ENCODE results near the gene ABCC1. TPM values are rescaled to one million over a fixed set of nuclear protein-coding genes. Genes with fewer than 3 reads are reported as not detected.

ABCC1 gene
- total RNA-seq, 1 donor from 2014 or later = 9.9 TPM

DNA sequence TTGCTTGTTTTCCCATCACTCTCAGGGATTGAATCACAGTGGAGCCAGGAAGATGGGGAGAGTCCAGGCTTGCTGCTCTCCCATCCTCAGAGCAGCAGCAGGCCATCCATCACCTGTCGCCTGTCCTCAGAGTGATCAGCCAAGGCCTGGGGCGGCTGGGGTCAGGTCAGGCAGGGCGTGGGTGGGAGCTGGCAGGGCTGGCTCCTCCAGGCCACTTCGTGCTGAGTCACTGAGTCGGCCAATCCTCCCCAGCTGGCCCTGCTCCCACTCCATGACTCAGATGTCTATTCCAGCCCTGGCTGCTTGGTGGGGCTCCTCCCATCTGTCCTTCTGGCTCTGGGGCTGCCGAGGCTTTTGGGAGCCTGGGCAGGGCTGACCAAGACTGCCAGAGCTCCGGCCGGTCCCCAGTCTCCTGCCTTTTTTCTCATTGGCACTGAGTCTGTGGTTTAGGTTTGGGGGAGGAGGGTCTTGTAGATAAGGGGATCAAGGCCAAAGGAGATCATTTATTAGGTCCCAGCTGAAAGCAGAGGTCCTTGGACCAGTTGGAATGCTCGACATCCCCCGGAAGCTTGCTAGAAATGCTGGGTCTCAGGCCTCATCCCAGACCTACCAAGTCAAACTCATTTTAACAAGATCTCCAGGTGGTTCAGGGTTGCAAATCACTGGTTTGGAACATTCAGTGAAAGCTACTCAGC is 72.7 kb downstream of the ABCC1 start:
- no peaks in the 10 kb centered on the region for H3K9me3 ChIP-seq (ENCODE audit: control insufficient read depth in 3 of 3, low read length in 3 of 3)
- H3K4me3 ChIP-seq (ENCODE audit: low read length in 3 of 3) = peak overlapping the region in 2 of 3 donors; percentile 22 to 46
- peaks cover 3 to 22% (median 11%) of the 10 kb centered on the region in 3 donors for H3K36me3 ChIP-seq (ENCODE audit: control insufficient read depth in 3 of 3, insufficient read depth in 3 of 3, low read length in 3 of 3)
- H3K27ac ChIP-seq (ENCODE audit: low read depth, low read length) = peak overlapping the region; percentile 91
- H3K4me1 ChIP-seq (ENCODE audit: control insufficient read depth in 3 of 3, insufficient read depth in 3 of 3, low read length in 3 of 3) = peaks cover 20 to 57% (median 40%) of the 10 kb centered on the region in 3 donors
- H3K9ac ChIP-seq (ENCODE audit: low read depth in 1 of 3, low read length in 3 of 3) = peak overlapping the region; percentile 78 to 81 (median 81)
- H3K27me3 ChIP-seq (ENCODE audit: control insufficient read depth in 3 of 3, insufficient read depth in 3 of 3, low read length in 3 of 3) = no peaks in the 10 kb centered on the region

DNA sequence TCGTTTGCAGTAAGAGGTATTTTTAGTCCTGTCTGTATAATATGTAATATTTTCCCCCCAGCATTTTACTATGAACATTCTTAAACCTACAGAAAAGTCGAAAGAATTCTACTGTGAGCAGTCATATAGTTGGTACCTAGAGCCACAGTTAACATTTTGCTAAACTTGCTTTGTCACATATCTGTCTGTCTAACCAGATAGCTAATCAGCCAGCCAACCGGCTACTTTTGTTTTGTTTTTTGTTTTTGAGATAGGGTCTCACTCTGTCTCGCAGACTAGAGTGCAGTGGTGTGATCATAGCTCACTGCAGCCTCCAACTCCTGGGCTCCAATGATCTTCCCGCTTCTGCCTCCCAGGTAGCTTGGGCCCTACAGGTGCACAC is 73.3 kb downstream of the ABCC1 start:
- H3K4me1 ChIP-seq (ENCODE audit: control insufficient read depth in 3 of 3, insufficient read depth in 3 of 3, low read length in 3 of 3) = peaks cover 23 to 60% (median 42%) of the 10 kb centered on the region in 3 donors
- H3K27me3 ChIP-seq (ENCODE audit: control insufficient read depth in 3 of 3, insufficient read depth in 3 of 3, low read length in 3 of 3) = no peaks in the 10 kb centered on the region
- H3K9ac ChIP-seq (ENCODE audit: low read depth in 1 of 3, low read length in 3 of 3) = peak overlapping the region; percentile 78 to 81 (median 81)
- peak overlapping the region; percentile 91 for H3K27ac ChIP-seq (ENCODE audit: low read depth, low read length)
- H3K9me3 ChIP-seq (ENCODE audit: control insufficient read depth in 3 of 3, low read length in 3 of 3) = no peaks in the 10 kb centered on the region
- peaks cover 3 to 21% (median 11%) of the 10 kb centered on the region in 3 donors for H3K36me3 ChIP-seq (ENCODE audit: control insufficient read depth in 3 of 3, insufficient read depth in 3 of 3, low read length in 3 of 3)
- peak overlapping the region in 1 of 3 donors; percentile 22 for H3K4me3 ChIP-seq (ENCODE audit: low read length in 3 of 3)

GRCh38 chr16:16025214-16025968 is 76.0 kb downstream of the ABCC1 start:
- H3K9me3 ChIP-seq (ENCODE audit: control insufficient read depth in 3 of 3, low read length in 3 of 3) = no peaks in the 10 kb centered on the region
- H3K36me3 ChIP-seq (ENCODE audit: control insufficient read depth in 3 of 3, insufficient read depth in 3 of 3, low read length in 3 of 3) = peaks cover 0 to 7% (median 0%) of the 10 kb centered on the region in 3 donors
- H3K4me1 ChIP-seq (ENCODE audit: control insufficient read depth in 3 of 3, insufficient read depth in 3 of 3, low read length in 3 of 3) = peaks cover 30 to 65% (median 48%) of the 10 kb centered on the region in 3 donors
- H3K27ac ChIP-seq (ENCODE audit: low read depth, low read length) = peak overlapping the region; percentile 51
- H3K9ac ChIP-seq (ENCODE audit: low read depth in 1 of 3, low read length in 3 of 3) = peak overlapping the region in 1 of 3 donors; percentile 19
- no peaks in the 10 kb centered on the region for H3K27me3 ChIP-seq (ENCODE audit: control insufficient read depth in 3 of 3, insufficient read depth in 3 of 3, low read length in 3 of 3)
- no peak overlapping the region for H3K4me3 ChIP-seq (ENCODE audit: low read length in 3 of 3)

DNA sequence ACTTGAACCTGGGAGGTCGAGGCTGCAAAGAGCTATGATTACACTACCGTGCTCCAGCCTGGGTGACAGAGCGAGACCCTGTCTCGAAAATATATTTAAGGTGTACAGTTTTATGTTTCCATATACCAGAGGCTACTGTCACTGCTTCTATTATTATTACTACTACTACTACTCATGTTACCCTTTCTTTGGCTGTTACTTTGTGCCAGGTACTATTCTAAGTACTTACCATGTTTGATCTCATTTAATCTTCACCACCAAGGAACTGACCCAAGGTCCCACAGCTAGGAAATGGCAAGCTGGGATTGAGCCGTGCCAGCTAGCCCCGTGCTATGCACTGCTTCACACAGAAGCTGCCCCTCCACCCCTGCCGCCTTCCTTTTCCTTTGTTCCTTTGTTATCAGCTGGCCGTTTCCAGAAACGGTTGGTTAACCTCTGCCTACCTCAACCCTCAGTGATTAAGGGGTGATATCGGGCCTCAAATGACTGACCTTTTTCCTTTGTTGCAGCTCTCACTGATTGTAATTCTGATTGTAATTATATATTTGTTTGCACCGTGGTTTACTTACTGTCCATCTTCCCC is 78.4 kb downstream of the ABCC1 start:
- no peaks in the 10 kb centered on the region for H3K9me3 ChIP-seq (ENCODE audit: control insufficient read depth in 3 of 3, low read length in 3 of 3)
- peaks cover 11 to 41% (median 27%) of the 10 kb centered on the region in 3 donors for H3K4me1 ChIP-seq (ENCODE audit: control insufficient read depth in 3 of 3, insufficient read depth in 3 of 3, low read length in 3 of 3)
- H3K4me3 ChIP-seq (ENCODE audit: low read length in 3 of 3) = no peak overlapping the region
- no peaks in the 10 kb centered on the region for H3K27me3 ChIP-seq (ENCODE audit: control insufficient read depth in 3 of 3, insufficient read depth in 3 of 3, low read length in 3 of 3)
- H3K27ac ChIP-seq (ENCODE audit: low read depth, low read length) = peak overlapping the region; percentile 1
- peaks cover 3 to 6% (median 4%) of the 10 kb centered on the region in 3 donors for H3K36me3 ChIP-seq (ENCODE audit: control insufficient read depth in 3 of 3, insufficient read depth in 3 of 3, low read length in 3 of 3)
- H3K9ac ChIP-seq (ENCODE audit: low read depth in 1 of 3, low read length in 3 of 3) = peak overlapping the region in 1 of 3 donors; percentile 45

DNA sequence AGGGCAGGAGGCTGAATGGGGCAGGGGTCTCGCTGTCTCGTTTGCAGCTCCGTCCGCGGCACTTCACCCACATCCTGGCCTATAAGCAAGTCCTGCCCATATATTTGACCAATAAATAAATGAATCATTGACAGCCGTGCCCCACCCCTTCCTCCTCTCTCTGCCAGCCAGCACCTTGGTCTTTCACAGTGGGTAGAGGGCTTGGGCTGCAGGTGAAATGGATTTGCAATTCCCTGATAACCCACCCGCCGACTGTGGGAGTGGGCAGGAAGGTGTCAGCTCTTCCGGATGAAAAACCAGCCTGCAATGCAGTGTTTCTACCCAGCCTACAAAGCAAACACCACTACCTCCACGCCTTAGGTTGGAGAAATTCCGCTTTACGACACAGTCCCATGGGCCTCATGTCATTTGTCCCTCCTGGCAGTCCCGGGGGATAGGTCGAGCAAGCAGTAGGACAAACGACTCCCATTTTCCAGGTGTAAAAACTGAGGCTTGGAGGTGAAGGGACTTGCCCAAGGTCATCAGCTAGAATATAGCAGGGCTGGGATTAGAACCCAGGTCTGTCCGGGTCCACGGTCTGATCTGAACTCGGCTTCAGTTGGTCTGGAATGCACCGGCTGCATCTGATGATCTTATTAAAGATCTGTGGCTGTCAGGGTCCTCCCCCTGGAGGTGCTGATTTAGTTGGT is 79.0 kb downstream of the ABCC1 start:
- Histone ChIP-seq H3K9me3 (ENCODE audit: control insufficient read depth in 3 of 3, low read length in 3 of 3) (no peaks in the 10 kb centered on the region), H3K27ac (ENCODE audit: low read depth, low read length) (no peak overlapping the region), H3K9ac (ENCODE audit: low read depth in 1 of 3, low read length in 3 of 3) (peak overlapping the region in 1 of 3 donors; percentile 45), H3K36me3 (ENCODE audit: control insufficient read depth in 3 of 3, insufficient read depth in 3 of 3, low read length in 3 of 3) (peaks cover 7 to 9% (median 8%) of the 10 kb centered on the region in 3 donors), H3K27me3 (ENCODE audit: control insufficient read depth in 3 of 3, insufficient read depth in 3 of 3, low read length in 3 of 3) (no peaks in the 10 kb centered on the region), H3K4me1 (ENCODE audit: control insufficient read depth in 3 of 3, insufficient read depth in 3 of 3, low read length in 3 of 3) (peaks cover 10 to 35% (median 22%) of the 10 kb centered on the region in 3 donors), H3K4me3 (ENCODE audit: low read length in 3 of 3) (no peak overlapping the region)

DNA sequence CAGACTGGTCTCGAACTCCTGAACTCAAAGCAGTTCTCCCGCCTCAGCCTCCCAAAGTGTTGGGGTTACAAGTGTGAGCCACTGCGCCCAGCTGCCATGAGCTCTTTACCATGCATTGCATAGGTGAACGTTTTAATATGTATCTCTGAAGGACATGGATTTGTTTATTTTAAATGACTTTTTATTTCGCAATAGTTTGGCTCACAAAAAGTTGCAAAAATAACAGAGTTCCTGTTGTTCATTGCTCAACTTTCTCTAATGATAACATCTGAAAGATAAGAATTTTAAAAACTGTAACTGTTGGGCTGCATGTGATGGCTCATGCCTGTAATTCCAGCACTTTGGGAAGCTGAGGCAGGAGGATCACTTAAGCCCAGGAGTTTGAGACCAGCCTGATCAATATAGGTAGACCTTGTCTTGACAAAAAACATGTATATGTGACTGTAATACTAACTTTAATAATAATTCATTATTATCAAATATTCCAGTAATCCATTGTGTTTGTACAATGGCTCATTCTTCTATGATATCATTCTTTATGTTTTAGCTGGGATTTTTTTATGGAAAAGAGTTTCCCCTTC is 80.1 kb downstream of the ABCC1 start:
- Histone ChIP-seq H3K9ac (ENCODE audit: low read depth in 1 of 3, low read length in 3 of 3) (no peak overlapping the region), H3K27me3 (ENCODE audit: control insufficient read depth in 3 of 3, insufficient read depth in 3 of 3, low read length in 3 of 3) (no peaks in the 10 kb centered on the region), H3K36me3 (ENCODE audit: control insufficient read depth in 3 of 3, insufficient read depth in 3 of 3, low read length in 3 of 3) (peaks cover 7 to 8% (median 8%) of the 10 kb centered on the region in 3 donors), H3K9me3 (ENCODE audit: control insufficient read depth in 3 of 3, low read length in 3 of 3) (no peaks in the 10 kb centered on the region), H3K4me1 (ENCODE audit: control insufficient read depth in 3 of 3, insufficient read depth in 3 of 3, low read length in 3 of 3) (peaks cover 10 to 32% (median 20%) of the 10 kb centered on the region in 3 donors), H3K4me3 (ENCODE audit: low read length in 3 of 3) (no peak overlapping the region), H3K27ac (ENCODE audit: low read depth, low read length) (no peak overlapping the region)

GRCh38 chr16:16030449-16030848 is 81.0 kb downstream of the ABCC1 start:
- H3K27ac ChIP-seq (ENCODE audit: low read depth, low read length) = no peak overlapping the region
- no peaks in the 10 kb centered on the region for H3K9me3 ChIP-seq (ENCODE audit: control insufficient read depth in 3 of 3, low read length in 3 of 3)
- H3K9ac ChIP-seq (ENCODE audit: low read depth in 1 of 3, low read length in 3 of 3) = no peak overlapping the region
- H3K27me3 ChIP-seq (ENCODE audit: control insufficient read depth in 3 of 3, insufficient read depth in 3 of 3, low read length in 3 of 3) = no peaks in the 10 kb centered on the region
- peaks cover 10 to 26% (median 17%) of the 10 kb centered on the region in 3 donors for H3K4me1 ChIP-seq (ENCODE audit: control insufficient read depth in 3 of 3, insufficient read depth in 3 of 3, low read length in 3 of 3)
- H3K4me3 ChIP-seq (ENCODE audit: low read length in 3 of 3) = no peak overlapping the region
- peaks cover 9 to 11% (median 10%) of the 10 kb centered on the region in 3 donors for H3K36me3 ChIP-seq (ENCODE audit: control insufficient read depth in 3 of 3, insufficient read depth in 3 of 3, low read length in 3 of 3)

- Histone ChIP-seq H3K9me3 (ENCODE audit: control insufficient read depth in 3 of 3, low read length in 3 of 3) (no peaks in the 10 kb centered on the region), H3K4me1 (ENCODE audit: control insufficient read depth in 3 of 3, insufficient read depth in 3 of 3, low read length in 3 of 3) (peaks cover 10 to 18% (median 15%) of the 10 kb centered on the region in 3 donors), H3K27me3 (ENCODE audit: control insufficient read depth in 3 of 3, insufficient read depth in 3 of 3, low read length in 3 of 3) (no peaks in the 10 kb centered on the region), H3K4me3 (ENCODE audit: low read length in 3 of 3) (no peak overlapping the region), H3K36me3 (ENCODE audit: control insufficient read depth in 3 of 3, insufficient read depth in 3 of 3, low read length in 3 of 3) (peaks cover 13 to 14% (median 14%) of the 10 kb centered on the region in 3 donors), H3K9ac (ENCODE audit: low read depth in 1 of 3, low read length in 3 of 3) (no peak overlapping the region), H3K27ac (ENCODE audit: low read depth, low read length) (no peak overlapping the region)
These were observed 82.0 kb downstream of the ABCC1 start for GRCh38 chr16:16031401-16031800.

DNA sequence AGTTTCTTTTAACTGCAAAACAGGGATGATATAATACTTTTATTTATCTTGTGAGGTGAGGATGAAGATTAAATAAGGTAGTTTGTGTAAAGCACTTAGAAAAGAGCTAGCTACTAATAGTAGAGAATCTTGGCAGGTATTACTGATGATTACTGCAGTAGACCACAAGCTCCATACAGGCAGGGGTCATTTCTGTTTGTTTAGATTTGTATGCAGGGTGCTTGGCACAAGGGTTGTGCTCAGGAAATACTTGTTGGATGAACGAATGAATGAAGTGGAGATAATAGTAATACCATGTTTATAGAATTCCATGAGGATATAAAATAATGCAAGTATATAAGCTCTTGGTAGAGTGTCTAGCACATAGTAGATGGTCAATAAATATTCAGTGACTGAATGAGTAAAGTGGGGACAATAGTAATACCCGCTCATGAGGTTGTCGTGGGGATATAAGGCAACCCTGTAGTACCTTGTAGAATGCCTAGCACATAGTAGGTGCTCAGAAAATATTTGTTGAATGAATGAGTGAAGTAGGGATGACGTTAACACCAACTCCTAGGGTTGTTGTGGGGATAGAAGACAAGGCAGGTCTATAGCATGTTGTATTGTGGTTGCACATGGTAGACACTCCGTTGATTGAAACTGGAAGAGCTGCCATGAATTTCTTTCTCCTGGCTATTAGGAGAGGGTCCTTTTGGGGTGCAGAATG is 83.0 kb downstream of the ABCC1 start:
- H3K27ac ChIP-seq (ENCODE audit: low read depth, low read length) = no peak overlapping the region
- H3K36me3 ChIP-seq (ENCODE audit: control insufficient read depth in 3 of 3, insufficient read depth in 3 of 3, low read length in 3 of 3) = peaks cover 23 to 24% (median 24%) of the 10 kb centered on the region in 3 donors
- H3K9ac ChIP-seq (ENCODE audit: low read depth in 1 of 3, low read length in 3 of 3) = no peak overlapping the region
- no peak overlapping the region for H3K4me3 ChIP-seq (ENCODE audit: low read length in 3 of 3)
- H3K4me1 ChIP-seq (ENCODE audit: control insufficient read depth in 3 of 3, insufficient read depth in 3 of 3, low read length in 3 of 3) = peaks cover 10 to 14% (median 13%) of the 10 kb centered on the region in 3 donors
- H3K9me3 ChIP-seq (ENCODE audit: control insufficient read depth in 3 of 3, low read length in 3 of 3) = no peaks in the 10 kb centered on the region
- no peaks in the 10 kb centered on the region for H3K27me3 ChIP-seq (ENCODE audit: control insufficient read depth in 3 of 3, insufficient read depth in 3 of 3, low read length in 3 of 3)

All from skeletal muscle tissue (tissue), 4 donors.